Activated naive CD8-positive, alpha-beta T cell (primary cell): ENCODE results near the gene THTPA.

Experiments
- H3K27ac Mint-ChIP-seq: one replicate; pipeline ENCODE4 v1.8.0; 2021; ENCODE audit warnings: mixed read lengths
- H3K27me3 Mint-ChIP-seq: one replicate; pipeline ENCODE4 v1.8.0; 2021; ENCODE audit warnings: mixed read lengths
- H3K36me3 Mint-ChIP-seq: one replicate; pipeline ENCODE4 v1.8.0; 2021; ENCODE audit warnings: mixed read lengths
- H3K4me1 Mint-ChIP-seq: one replicate; pipeline ENCODE4 v1.8.0; 2021; ENCODE audit warnings: low read depth, mixed read lengths
- H3K4me3 Mint-ChIP-seq: one replicate; pipeline ENCODE4 v1.8.0; 2021; ENCODE audit warnings: mild to moderate bottlenecking, mixed read lengths
- H3K9me3 Mint-ChIP-seq: one replicate; pipeline ENCODE4 v1.8.0; 2021; ENCODE audit warnings: low read depth, mixed read lengths

Gene THTPA

GRCh38 chr14:23540141-23540469 is 16.0 kb upstream of the THTPA start:
- peaks cover 2% of the 10 kb centered on the region for H3K4me1 Mint-ChIP-seq
- H3K27ac Mint-ChIP-seq, result no peak overlapping the region
- no peaks in the 10 kb centered on the region for H3K27me3 Mint-ChIP-seq
- H3K36me3 Mint-ChIP-seq, result no peaks in the 10 kb centered on the region
- no peaks in the 10 kb centered on the region for H3K9me3 Mint-ChIP-seq
- H3K4me3 Mint-ChIP-seq, result no peak overlapping the region

- Mint-ChIP-seq H3K9me3 (no peaks in the 10 kb centered on the region), H3K4me3 (no peak overlapping the region), H3K4me1 (peaks cover 2% of the 10 kb centered on the region), H3K36me3 (peaks cover 2% of the 10 kb centered on the region), H3K27ac (no peak overlapping the region), H3K27me3 (no peaks in the 10 kb centered on the region)
Observed at GRCh38 chr14:23542261-23542660, 13.8 kb upstream of the THTPA start.

GRCh38 chr14:23543403-23543802 is 12.7 kb upstream of the THTPA start:
- H3K9me3 Mint-ChIP-seq, result no peaks in the 10 kb centered on the region
- H3K27me3 Mint-ChIP-seq, result no peaks in the 10 kb centered on the region
- H3K36me3 Mint-ChIP-seq, result peaks cover 2% of the 10 kb centered on the region
- H3K4me3 Mint-ChIP-seq, result no peak overlapping the region
- H3K4me1 Mint-ChIP-seq, result peaks cover 2% of the 10 kb centered on the region
- no peak overlapping the region for H3K27ac Mint-ChIP-seq

GRCh38 chr14:23544511-23545447 is 11.3 kb upstream of the THTPA start:
- no peak overlapping the region for H3K4me3 Mint-ChIP-seq
- no peaks in the 10 kb centered on the region for H3K9me3 Mint-ChIP-seq
- H3K27me3 Mint-ChIP-seq, result no peaks in the 10 kb centered on the region
- H3K36me3 Mint-ChIP-seq, result peaks cover 2% of the 10 kb centered on the region
- H3K27ac Mint-ChIP-seq, result no peak overlapping the region
- H3K4me1 Mint-ChIP-seq, result no peaks in the 10 kb centered on the region

GRCh38 chr14:23545740-23546365 is 10.2 kb upstream of the THTPA start:
- peaks cover 2% of the 10 kb centered on the region for H3K36me3 Mint-ChIP-seq
- no peaks in the 10 kb centered on the region for H3K9me3 Mint-ChIP-seq
- H3K27me3 Mint-ChIP-seq, result no peaks in the 10 kb centered on the region
- no peak overlapping the region for H3K4me3 Mint-ChIP-seq
- H3K4me1 Mint-ChIP-seq, result no peaks in the 10 kb centered on the region
- H3K27ac Mint-ChIP-seq, result no peak overlapping the region

- no peak overlapping the region for H3K4me3 Mint-ChIP-seq
- H3K36me3 Mint-ChIP-seq, result peaks cover 2% of the 10 kb centered on the region
Observed at GRCh38 chr14:23546450-23547035, 9.5 kb upstream of the THTPA start.

GRCh38 chr14:23547924-23548323 is 8.1 kb upstream of the THTPA start:
- Mint-ChIP-seq H3K27me3 (no peaks in the 10 kb centered on the region), H3K4me3 (no peak overlapping the region), H3K36me3 (peaks cover 2% of the 10 kb centered on the region), H3K4me1 (peaks cover 6% of the 10 kb centered on the region), H3K27ac (no peak overlapping the region), H3K9me3 (no peaks in the 10 kb centered on the region)

More at GRCh38 chr14:23546450-23547035, 9.5 kb upstream of the THTPA start:
- no peak overlapping the region for H3K27ac Mint-ChIP-seq
- no peaks in the 10 kb centered on the region for H3K27me3 Mint-ChIP-seq
- H3K9me3 Mint-ChIP-seq, result no peaks in the 10 kb centered on the region
- H3K4me1 Mint-ChIP-seq, result peaks cover 2% of the 10 kb centered on the region

GRCh38 chr14:23548351-23549318 is 7.4 kb upstream of the THTPA start:
- Mint-ChIP-seq H3K4me1 (peaks cover 7% of the 10 kb centered on the region), H3K4me3 (no peak overlapping the region), H3K27me3 (no peaks in the 10 kb centered on the region), H3K36me3 (peaks cover 2% of the 10 kb centered on the region), H3K9me3 (no peaks in the 10 kb centered on the region), H3K27ac (no peak overlapping the region)

GRCh38 chr14:23550131-23550811 is 5.8 kb upstream of the THTPA start:
- H3K36me3 Mint-ChIP-seq, result peaks cover 1% of the 10 kb centered on the region
- H3K4me1 Mint-ChIP-seq, result peaks cover 8% of the 10 kb centered on the region
- no peak overlapping the region for H3K27ac Mint-ChIP-seq
- H3K9me3 Mint-ChIP-seq, result no peaks in the 10 kb centered on the region
- no peak overlapping the region for H3K4me3 Mint-ChIP-seq
- H3K27me3 Mint-ChIP-seq, result no peaks in the 10 kb centered on the region

GRCh38 chr14:23550812-23551265 is 5.2 kb upstream of the THTPA start:
- Mint-ChIP-seq H3K36me3 (no peaks in the 10 kb centered on the region), H3K4me3 (no peak overlapping the region), H3K27ac (no peak overlapping the region), H3K4me1 (peaks cover 10% of the 10 kb centered on the region), H3K9me3 (no peaks in the 10 kb centered on the region), H3K27me3 (no peaks in the 10 kb centered on the region)

GRCh38 chr14:23551266-23552028 is 4.6 kb upstream of the THTPA start, which contains the start of gene ZFHX2:
Gene ZFHX2 (minus strand): TSS chr14:23551765. CDS start chr14:23535325, 16,440 bp downstream.
- peaks cover 10% of the 10 kb centered on the region for H3K4me1 Mint-ChIP-seq
- no peak within 1 kb of the TSS for H3K4me3 Mint-ChIP-seq
- H3K36me3 Mint-ChIP-seq, result no peaks in the 10 kb centered on the region
- no peaks in the 10 kb centered on the region for H3K27me3 Mint-ChIP-seq
- H3K9me3 Mint-ChIP-seq, result no peaks in the 10 kb centered on the region
- peak within 1 kb of the TSS; percentile 94 for H3K27ac Mint-ChIP-seq

GRCh38 chr14:23555533-23555881 is 564 bp upstream of the THTPA start:
- H3K4me3 Mint-ChIP-seq, result peak overlapping the region; percentile 94
- H3K4me1 Mint-ChIP-seq, result peaks cover 35% of the 10 kb centered on the region
- no peaks in the 10 kb centered on the region for H3K9me3 Mint-ChIP-seq
- H3K27me3 Mint-ChIP-seq, result no peaks in the 10 kb centered on the region
- peak overlapping the region; percentile 98 for H3K27ac Mint-ChIP-seq
- no peaks in the 10 kb centered on the region for H3K36me3 Mint-ChIP-seq

GRCh38 chr14:23556700-23557440 is 799 bp downstream of the THTPA start:
- no peaks in the 10 kb centered on the region for H3K9me3 Mint-ChIP-seq
- H3K27ac Mint-ChIP-seq, result peak overlapping the region; percentile 98
- peak overlapping the region; percentile 94 for H3K4me3 Mint-ChIP-seq
- H3K4me1 Mint-ChIP-seq, result peaks cover 35% of the 10 kb centered on the region
- H3K27me3 Mint-ChIP-seq, result no peaks in the 10 kb centered on the region
- H3K36me3 Mint-ChIP-seq, result no peaks in the 10 kb centered on the region
